ENCODE measurements around the gene CDC45. TPM values are rescaled to one million over a fixed set of nuclear protein-coding genes. Genes with fewer than 3 reads are reported as not detected.

CDC45 gene
- total RNA-seq, 4 donors from 2014 or later = 11.7 TPM; not detected in 3

DNA sequence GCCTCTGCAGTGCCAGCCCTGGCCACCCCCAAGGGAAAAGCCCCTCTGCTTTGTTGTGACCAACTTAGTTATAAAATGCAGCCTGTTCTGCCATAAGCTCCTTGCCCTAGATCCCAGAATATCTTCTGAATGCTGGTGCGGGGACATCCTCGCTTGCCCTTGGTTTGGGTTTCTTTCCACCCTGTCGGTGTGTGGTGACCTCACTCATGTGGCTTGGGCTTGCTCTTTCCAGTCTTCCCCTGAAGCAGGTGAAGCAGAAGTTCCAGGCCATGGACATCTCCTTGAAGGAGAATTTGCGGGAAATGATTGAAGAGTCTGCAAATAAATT, 27.8 kb downstream of the CDC45 start:
- intact Hi-C loops (cut with DNase I; ENCODE audit: low total_unique reads) = no loop called here
- DNase-seq = no peak
- H3K27me3 ChIP-seq = no peaks in the 10 kb centered on the region
- H3K36me3 ChIP-seq = no peaks in the 10 kb centered on the region
- no peak overlapping the region for H3K4me3 ChIP-seq
- no peaks in the 10 kb centered on the region for H3K4me1 ChIP-seq
- TF ChIP-seq, protein P1, sequence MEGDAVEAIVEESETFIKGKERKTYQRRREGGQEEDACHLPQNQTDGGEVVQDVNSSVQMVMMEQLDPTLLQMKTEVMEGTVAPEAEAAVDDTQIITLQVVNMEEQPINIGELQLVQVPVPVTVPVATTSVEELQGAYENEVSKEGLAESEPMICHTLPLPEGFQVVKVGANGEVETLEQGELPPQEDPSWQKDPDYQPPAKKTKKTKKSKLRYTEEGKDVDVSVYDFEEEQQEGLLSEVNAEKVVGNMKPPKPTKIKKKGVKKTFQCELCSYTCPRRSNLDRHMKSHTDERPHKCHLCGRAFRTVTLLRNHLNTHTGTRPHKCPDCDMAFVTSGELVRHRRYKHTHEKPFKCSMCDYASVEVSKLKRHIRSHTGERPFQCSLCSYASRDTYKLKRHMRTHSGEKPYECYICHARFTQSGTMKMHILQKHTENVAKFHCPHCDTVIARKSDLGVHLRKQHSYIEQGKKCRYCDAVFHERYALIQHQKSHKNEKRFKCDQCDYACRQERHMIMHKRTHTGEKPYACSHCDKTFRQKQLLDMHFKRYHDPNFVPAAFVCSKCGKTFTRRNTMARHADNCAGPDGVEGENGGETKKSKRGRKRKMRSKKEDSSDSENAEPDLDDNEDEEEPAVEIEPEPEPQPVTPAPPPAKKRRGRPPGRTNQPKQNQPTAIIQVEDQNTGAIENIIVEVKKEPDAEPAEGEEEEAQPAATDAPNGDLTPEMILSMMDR (IDR thresholded peaks at IDR 0.05) = no peak
- no peak for TF ChIP-seq POLR2A (IDR thresholded peaks at IDR 0.05)
- H3K9me3 ChIP-seq = no peaks in the 10 kb centered on the region
- H3K27ac ChIP-seq = no peak overlapping the region

DNA sequence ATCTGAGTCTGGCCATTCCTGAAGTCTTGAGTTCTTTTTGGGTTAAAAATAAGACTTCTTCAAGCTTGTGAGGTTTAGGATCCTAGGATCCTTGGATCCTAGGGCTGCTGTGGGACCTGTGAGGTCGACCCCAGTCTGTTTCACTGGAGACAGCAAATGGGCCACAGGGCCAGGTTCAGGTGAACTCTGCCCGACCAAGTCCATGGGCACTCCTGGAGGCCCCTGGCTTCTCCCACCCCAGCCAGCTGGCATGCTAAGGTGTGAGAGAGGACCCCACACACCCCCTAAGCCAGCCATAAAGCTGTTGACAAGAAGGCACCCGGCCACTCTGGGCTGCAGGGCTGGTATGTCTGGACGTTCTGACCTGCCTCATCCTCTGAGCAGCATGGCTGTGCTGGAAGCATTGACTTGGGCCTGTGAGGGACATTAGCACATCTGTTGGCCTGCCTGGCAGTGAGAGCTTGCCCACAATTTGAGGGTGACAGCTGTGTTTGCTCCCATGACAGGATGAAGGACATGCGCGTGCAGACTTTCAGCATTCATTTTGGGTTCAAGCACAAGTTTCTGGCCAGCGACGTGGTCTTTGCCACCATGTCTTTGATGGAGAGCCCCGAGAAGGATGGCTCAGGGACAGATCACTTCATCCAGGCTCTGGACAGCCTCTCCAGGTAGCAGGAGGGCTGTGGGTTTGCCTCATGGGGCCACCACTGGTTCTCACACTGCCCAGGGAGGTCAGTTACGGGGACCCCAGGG, 28.5 kb downstream of the CDC45 start:
- Histone ChIP-seq H3K27ac (no peak overlapping the region), H3K4me3 (no peak overlapping the region), H3K4me1 (no peaks in the 10 kb centered on the region), H3K9me3 (no peaks in the 10 kb centered on the region), H3K27me3 (no peaks in the 10 kb centered on the region), H3K36me3 (no peaks in the 10 kb centered on the region)
- intact Hi-C loops (cut with DNase I; ENCODE audit: low total_unique reads) = no loop called here
- DNase-seq = no peak
- no peak for TF ChIP-seq POLR2A (IDR thresholded peaks at IDR 0.05)
- TF ChIP-seq, protein P1 (IDR thresholded peaks at IDR 0.05) = no peak

GRCh38 chr22:19509191-19509590, 29.5 kb downstream of the CDC45 start:
- intact Hi-C loops (cut with DNase I; ENCODE audit: low total_unique reads) = no loop called here
- Histone ChIP-seq H3K36me3 (no peaks in the 10 kb centered on the region), H3K4me3 (no peak overlapping the region), H3K27me3 (no peaks in the 10 kb centered on the region), H3K9me3 (no peaks in the 10 kb centered on the region), H3K4me1 (no peaks in the 10 kb centered on the region), H3K27ac (no peak overlapping the region)
- no peak for DNase-seq
- TF ChIP-seq, protein P1 (IDR thresholded peaks at IDR 0.05) = no peak
- TF ChIP-seq POLR2A (IDR thresholded peaks at IDR 0.05) = no peak

DNA sequence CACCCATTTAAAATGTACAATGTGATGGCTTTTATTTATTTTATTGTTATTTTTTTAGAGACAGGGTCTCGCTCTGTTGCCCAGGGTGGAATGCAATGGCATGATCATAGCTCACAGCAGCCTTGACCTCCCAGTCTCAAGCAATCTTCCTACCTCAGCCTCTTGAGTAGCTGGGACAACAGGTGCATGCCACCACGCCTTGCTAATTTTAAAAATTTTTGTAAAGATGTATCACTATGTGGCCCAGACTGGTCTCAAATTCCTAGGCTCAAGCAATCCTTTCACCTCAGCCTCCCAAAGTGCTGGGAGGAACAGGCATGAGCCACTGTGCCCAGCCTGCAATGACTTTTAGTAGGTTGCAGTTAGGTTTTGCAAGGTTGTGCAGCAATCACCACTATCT, 30.2 kb downstream of the CDC45 start:
- DNase-seq = no peak
- TF ChIP-seq, protein P1 (IDR thresholded peaks at IDR 0.05) = no peak
- no peak for TF ChIP-seq POLR2A (IDR thresholded peaks at IDR 0.05)

GRCh38 chr22:19510919-19511341, 31.2 kb downstream of the CDC45 start:
- no peak overlapping the region for H3K27ac ChIP-seq
- no peaks in the 10 kb centered on the region for H3K27me3 ChIP-seq
- H3K9me3 ChIP-seq = no peaks in the 10 kb centered on the region
- DNase-seq = no peak
- intact Hi-C loops (cut with DNase I; ENCODE audit: low total_unique reads) = loop anchor here (10.0 kb wide), 1 partner anchor 64 kb away; no protein-coding TSS in a partner anchor
- TF ChIP-seq, protein P1 (IDR thresholded peaks at IDR 0.05) = no peak
- TF ChIP-seq POLR2A (IDR thresholded peaks at IDR 0.05) = no peak
- H3K4me1 ChIP-seq = no peaks in the 10 kb centered on the region
- H3K4me3 ChIP-seq = no peak overlapping the region
- no peaks in the 10 kb centered on the region for H3K36me3 ChIP-seq

More for the DNA sequence above, 30.2 kb downstream of the CDC45 start:
- no peaks in the 10 kb centered on the region for H3K27me3 ChIP-seq
- H3K4me1 ChIP-seq = no peaks in the 10 kb centered on the region
- no peak overlapping the region for H3K4me3 ChIP-seq
- H3K36me3 ChIP-seq = no peaks in the 10 kb centered on the region
- intact Hi-C loops (cut with DNase I; ENCODE audit: low total_unique reads) = loop anchor here (10.0 kb wide), 1 partner anchor 65 kb away; no protein-coding TSS in a partner anchor
- no peaks in the 10 kb centered on the region for H3K9me3 ChIP-seq
- H3K27ac ChIP-seq = no peak overlapping the region
